ENCODE results near the gene SLC29A3.

Gene SLC29A3

GRCh38 chr10:71301371-71301916 is 17.6 kb upstream of the SLC29A3 start:
- no peak for DNase-seq

- no peak for DNase-seq
Measured at GRCh38 chr10:71302451-71302850, 16.6 kb upstream of the SLC29A3 start.

GRCh38 chr10:71302874-71303568 is 16.0 kb upstream of the SLC29A3 start:
- peak in 1 of 2 donors; percentile 52 for DNase-seq

- no peak for DNase-seq
Measured at GRCh38 chr10:71303569-71303907, 15.5 kb upstream of the SLC29A3 start.

GRCh38 chr10:71304914-71305313 is 14.1 kb upstream of the SLC29A3 start:
- DNase-seq, result no peak

DNA sequence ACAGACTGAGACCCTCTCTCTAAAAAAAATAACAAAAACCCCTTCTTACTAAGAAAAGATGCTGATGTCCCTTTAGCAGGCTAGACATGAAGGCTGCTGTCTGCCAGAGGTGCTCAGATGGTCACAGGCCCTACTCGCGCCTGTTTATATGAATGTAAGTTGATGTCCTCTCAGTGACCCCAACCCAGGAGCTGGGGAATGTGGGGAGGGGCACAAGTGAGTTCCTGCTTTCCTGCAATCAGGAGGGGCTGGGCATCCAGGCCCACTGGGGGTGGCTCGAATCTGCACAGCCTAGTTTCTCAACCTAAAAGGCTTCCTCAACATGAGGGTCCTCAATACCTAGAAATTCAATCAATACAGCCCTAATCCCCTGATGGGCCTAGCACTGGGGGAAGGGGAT is 12.1 kb upstream of the SLC29A3 start:
- no peak for DNase-seq

DNA sequence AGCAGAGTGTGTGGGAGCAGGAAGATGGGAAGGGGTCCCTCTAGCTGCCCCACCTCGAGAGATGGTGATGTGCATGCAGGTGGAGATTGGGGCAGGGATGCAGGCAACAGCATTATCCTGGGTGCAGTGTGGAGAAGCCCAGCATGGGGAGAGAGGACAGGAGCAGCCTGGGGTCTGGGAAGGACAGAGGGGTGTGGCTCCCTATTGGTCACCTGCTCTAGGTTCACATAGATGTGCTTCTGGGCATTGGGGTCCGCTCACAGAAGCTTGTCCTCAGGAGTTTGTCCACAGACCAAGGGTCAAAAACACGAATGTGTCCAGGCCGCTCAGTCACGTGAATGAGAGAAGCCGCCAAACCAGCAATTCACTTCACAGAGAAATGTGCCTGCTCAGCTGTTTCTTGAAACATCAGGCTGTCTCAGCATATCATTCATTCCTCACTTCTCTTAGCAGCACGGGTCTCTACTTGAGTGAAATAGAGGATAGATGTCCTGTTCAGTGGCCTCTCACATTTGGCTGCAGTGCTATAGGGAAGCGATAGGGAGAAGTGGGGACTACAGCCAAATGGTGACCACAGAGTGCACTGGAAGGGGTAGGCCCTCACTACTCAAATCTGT is 11.5 kb upstream of the SLC29A3 start:
- DNase-seq, result no peak

GRCh38 chr10:71308244-71308643 is 10.8 kb upstream of the SLC29A3 start:
- DNase-seq, result no peak

DNA sequence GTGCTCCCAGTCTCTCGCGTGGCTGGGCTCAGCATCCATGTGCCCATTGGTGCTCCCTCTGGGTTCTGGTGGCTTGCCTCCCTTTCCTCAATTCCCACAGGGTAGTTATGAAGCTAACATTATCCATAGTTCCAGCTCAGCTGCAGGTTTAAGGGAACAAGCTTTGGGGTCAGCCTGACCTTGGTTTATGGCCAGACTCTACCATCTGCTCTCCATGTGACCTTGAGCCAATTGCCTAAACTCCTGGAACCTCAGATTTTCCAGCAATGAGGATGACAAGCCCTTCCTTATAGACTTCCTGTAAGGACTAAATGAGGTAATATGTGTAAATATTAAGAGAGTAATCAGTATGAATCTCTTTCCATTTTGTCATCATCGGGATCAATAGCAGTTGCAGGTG is 10.1 kb upstream of the SLC29A3 start:
- no peak for DNase-seq

DNA sequence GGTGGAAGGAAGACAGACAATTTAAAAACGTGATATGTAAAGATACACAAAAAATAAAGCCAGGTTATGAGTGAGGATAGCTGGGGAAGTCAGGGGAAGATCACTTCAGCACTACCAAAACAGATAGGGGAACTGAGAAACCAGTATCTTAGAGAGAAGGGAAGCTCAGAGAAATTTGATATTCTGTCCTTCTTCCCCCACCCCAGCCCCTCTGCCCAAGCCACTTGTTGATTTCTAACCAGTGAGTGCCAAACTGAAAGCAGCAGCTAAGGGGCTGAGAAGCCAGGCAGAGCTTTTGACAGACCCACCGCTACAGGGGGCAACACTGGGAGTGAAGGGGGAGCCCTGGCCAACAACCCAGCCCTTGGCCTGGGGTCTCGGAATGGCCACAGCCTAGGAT is 9.1 kb upstream of the SLC29A3 start:
- no peak for DNase-seq

DNA sequence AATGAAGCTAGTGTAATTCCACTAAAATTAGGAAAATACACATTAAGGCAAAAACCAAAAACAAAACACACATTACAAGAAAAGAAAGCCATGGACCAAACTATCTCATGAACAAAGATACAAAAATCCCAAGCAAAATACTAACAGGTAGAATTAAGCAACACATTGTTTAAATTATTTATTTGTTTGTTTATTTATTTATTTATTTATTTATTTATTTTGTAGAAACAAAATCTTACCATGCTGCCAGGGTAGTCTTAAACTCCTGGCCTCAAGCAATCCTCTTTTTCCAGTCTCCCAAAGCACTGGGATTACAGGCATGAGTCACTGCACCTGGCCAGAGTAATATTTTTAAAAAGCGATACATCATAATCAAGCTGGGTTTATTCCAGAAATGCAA is 6.8 kb upstream of the SLC29A3 start:
- no peak for DNase-seq

- DNase-seq, result no peak
Measured at GRCh38 chr10:71312811-71313789, 6.0 kb upstream of the SLC29A3 start.

GRCh38 chr10:71314028-71314693 is 4.9 kb upstream of the SLC29A3 start:
- peak; percentile 49 to 70 for DNase-seq

GRCh38 chr10:71314694-71315225 is 4.3 kb upstream of the SLC29A3 start:
- no peak for DNase-seq

GRCh38 chr10:71316056-71316785 is 2.8 kb upstream of the SLC29A3 start:
- DNase-seq, result no peak

GRCh38 chr10:71316786-71317160 is 2.3 kb upstream of the SLC29A3 start:
- no peak for DNase-seq

DNA sequence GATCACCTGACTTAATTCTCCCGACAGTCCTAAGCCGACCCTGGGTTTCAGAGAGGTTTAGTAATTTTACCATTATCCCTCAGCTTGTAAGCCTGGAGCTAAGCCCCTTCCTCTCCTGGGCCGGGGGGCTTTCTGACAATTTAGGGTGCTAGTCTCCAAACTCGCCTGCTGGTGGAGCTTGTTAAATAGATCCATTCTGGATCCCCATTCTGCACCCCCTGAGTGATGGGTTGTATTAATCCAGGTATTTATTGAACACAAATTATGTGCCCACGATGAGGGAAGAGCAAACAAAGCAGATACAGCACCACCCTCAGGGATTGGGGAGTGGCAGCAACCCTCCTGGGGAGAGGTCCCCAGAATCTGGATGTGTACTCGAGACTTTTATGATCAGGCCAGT is 1.3 kb upstream of the SLC29A3 start:
- DNase-seq, result no peak

- DNase-seq, result no peak
Measured at GRCh38 chr10:71319800-71320392, 837 bp downstream of the SLC29A3 start.

DNA sequence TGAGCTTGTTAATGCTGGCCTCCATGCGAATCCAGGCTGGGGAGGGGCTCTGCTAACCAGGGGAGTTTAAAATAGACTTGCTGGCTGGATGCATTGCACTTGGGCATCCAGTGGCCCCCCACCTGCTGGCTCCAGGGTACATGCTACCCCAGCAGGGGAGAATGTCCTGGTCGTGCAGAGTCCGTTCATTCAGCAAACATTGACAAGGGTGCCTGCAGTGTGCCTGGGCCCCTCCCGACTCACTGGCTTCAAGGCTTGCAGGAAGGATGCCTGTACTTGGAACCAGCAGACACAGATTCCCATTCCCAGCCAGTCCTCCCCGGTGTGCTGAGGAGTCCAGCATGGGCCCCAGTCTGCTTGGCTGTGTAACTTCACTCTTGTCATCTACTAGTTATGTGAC is 1.5 kb downstream of the SLC29A3 start:
- no peak for DNase-seq

DNA sequence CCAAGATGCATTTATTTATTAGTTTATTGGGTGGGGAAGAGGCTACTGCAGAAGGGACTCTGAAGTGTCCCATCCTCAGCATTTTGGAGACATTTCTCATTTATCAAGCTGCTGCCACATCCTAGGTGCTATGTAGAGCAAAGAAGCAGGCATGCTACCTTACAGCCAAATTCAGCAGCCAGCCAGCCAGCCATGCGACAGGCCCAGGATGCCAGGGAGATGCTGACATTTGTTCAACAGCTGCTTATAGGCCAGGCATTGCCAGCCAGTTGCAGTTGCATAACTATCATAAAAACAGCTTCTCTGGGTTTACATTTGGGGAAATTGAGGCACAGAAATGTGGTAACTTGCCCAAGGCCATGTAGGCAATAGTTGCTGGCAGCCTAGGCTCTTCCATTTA is 2.3 kb downstream of the SLC29A3 start:
- no peak for DNase-seq

GRCh38 chr10:71323407-71323806 is 4.3 kb downstream of the SLC29A3 start:
- peak; percentile 18 to 44 for DNase-seq

- no peak for DNase-seq
Measured at GRCh38 chr10:71324743-71325142, 5.7 kb downstream of the SLC29A3 start.
